Upper lobe of right lung (tissue), 1 donor: ENCODE results near the gene PDE4A. TPM values are rescaled to one million over a fixed set of nuclear protein-coding genes. Genes with fewer than 3 reads are reported as not detected.
"Not testable (repeated sequence)": the region's sequence is repeated elsewhere in the genome, so short reads cannot be mapped to it uniquely, and the experiment has no call there.

ENCODE experiments used
- ATAC-seq: fragments of 200-7000 bp; cut with Tn5 transposase; one replicate; pipeline ENCODE4 v1.9.1; 2020; ENCODE audit warnings: mild to moderate bottlenecking, moderate library complexity
- DNase-seq: peaks from one replicate; pipeline ENCODE4 v3.0.0-alpha.2; 2020
- H3K27ac ChIP-seq: fragments of 200-600 bp; one replicate; pipeline ENCODE4 v1.8.0; 2022
- H3K27me3 ChIP-seq: fragments of 200-600 bp; one replicate; pipeline ENCODE4 v1.8.0; 2022; ENCODE audit warnings: mild to moderate bottlenecking
- H3K36me3 ChIP-seq: fragments of 200-600 bp; one replicate; pipeline ENCODE4 v1.8.0; 2022
- H3K4me1 ChIP-seq: fragments of 200-600 bp; one replicate; pipeline ENCODE4 v1.8.0; 2022
- H3K4me3 ChIP-seq: fragments of 200-600 bp; one replicate; pipeline ENCODE4 v1.8.0; 2022; ENCODE audit warnings: mild to moderate bottlenecking
- H3K9me3 ChIP-seq: fragments of 200-600 bp; one replicate; pipeline ENCODE4 v1.8.0; 2022
- CTCF ChIP-seq: fragments of 200-600 bp; IDR thresholded peaks from one replicate; pipeline ENCODE4 v1.8.0; 2022; ENCODE audit warnings: antibody characterized with exemption
- intact Hi-C: fragments of 100-400 bp; cut with DNase I; formaldehyde crosslinking; loops from one replicate; pipeline ENCODE4 v1.11.0; 2022
- total RNA-seq: library from RNA; stranded (reverse); fragmentation: NEBNext Ultra II Directional; extraction: Animal tissue kit (Norgen Biotek cat#: 25700); gene quantifications from one replicate; pipeline ENCODE4 v1.2.1, GENCODE V29; 2021
- donor health status: DM: no; HTN: yes; CAD: no; lungs with severe emphysema.

PDE4A gene
- total RNA-seq, 1 donor from 2014 or later, result 35.5 TPM

GRCh38 chr19:10461047-10461949 lies 41.0 kb downstream of the PDE4A start:
- H3K27me3 ChIP-seq, result no peaks in the 10 kb centered on the region
- ATAC-seq (peak; percentile 97), DNase-seq (peak; percentile 95)
- intact Hi-C loops, result no loop called here
- no peak overlapping the region for H3K4me3 ChIP-seq
- peaks cover 53% of the 10 kb centered on the region for H3K36me3 ChIP-seq
- H3K27ac ChIP-seq, result no peak overlapping the region
- TF ChIP-seq CTCF, result no peak
- no peaks in the 10 kb centered on the region for H3K9me3 ChIP-seq
- peaks cover 6% of the 10 kb centered on the region for H3K4me1 ChIP-seq

GRCh38 chr19:10462042-10462441 lies 41.7 kb downstream of the PDE4A start:
- ATAC-seq, H3K4me1 ChIP-seq, H3K9me3 ChIP-seq, H3K27me3 ChIP-seq, H3K4me3 ChIP-seq, DNase-seq, H3K27ac ChIP-seq, intact Hi-C loops: not testable (repeated sequence)
- H3K36me3 ChIP-seq, result peaks cover 60% of the 10 kb centered on the region

DNA sequence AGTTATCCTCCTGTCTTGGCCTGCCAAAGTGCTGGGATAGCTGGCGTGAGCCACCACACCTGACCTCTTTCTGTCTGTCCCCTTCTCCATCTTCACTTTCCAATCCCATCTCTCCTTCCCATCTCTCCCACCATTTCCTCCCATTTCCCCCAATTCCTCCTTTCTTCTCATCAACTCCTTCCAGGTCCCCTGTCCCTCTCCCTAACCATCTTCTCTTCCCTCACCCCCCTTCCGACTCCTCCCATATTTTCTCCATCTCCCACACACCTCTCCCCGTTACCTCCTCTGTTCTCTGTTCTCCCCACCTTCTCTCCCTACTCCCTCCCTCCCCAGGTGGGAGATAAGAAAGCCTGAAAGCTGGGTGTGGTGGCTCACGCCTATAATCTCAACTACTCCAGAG lies 42.2 kb downstream of the PDE4A start:
- H3K9me3 ChIP-seq, result no peaks in the 10 kb centered on the region
- TF ChIP-seq CTCF, result no peak
- H3K4me1 ChIP-seq, result peaks cover 6% of the 10 kb centered on the region
- H3K36me3 ChIP-seq, result peaks cover 63% of the 10 kb centered on the region
- DNase-seq (no peak), ATAC-seq (no peak)
- H3K27me3 ChIP-seq, result no peaks in the 10 kb centered on the region
- no peak overlapping the region for H3K27ac ChIP-seq
- intact Hi-C loops, result no loop called here
- no peak overlapping the region for H3K4me3 ChIP-seq

DNA sequence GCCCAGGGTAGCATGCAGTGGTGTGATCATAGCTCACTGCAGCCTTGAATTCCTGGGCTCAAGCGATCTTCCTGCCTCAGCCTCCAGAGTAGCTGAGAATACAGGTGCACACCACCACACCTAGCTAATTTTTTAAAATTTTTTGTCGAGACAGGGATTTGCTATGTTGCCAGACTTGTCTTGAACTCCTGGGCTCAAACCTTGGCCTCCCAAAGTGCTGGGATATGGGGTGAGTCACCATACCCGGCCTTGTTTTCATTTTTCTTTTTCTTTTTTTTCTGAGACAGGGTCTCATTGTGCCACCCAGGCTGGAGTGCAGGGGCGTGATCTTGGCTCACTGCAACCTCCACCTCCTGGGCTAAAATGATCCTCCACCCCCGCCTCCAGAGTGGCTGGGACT lies 44.1 kb downstream of the PDE4A start:
- H3K27me3 ChIP-seq, result no peaks in the 10 kb centered on the region
- peaks cover 6% of the 10 kb centered on the region for H3K4me1 ChIP-seq
- TF ChIP-seq CTCF, result no peak
- intact Hi-C loops, result no loop called here
- no peak overlapping the region for H3K4me3 ChIP-seq
- DNase-seq (no peak), ATAC-seq (no peak)
- H3K36me3 ChIP-seq, result peaks cover 53% of the 10 kb centered on the region
- H3K9me3 ChIP-seq, result no peaks in the 10 kb centered on the region
- H3K27ac ChIP-seq, result no peak overlapping the region

DNA sequence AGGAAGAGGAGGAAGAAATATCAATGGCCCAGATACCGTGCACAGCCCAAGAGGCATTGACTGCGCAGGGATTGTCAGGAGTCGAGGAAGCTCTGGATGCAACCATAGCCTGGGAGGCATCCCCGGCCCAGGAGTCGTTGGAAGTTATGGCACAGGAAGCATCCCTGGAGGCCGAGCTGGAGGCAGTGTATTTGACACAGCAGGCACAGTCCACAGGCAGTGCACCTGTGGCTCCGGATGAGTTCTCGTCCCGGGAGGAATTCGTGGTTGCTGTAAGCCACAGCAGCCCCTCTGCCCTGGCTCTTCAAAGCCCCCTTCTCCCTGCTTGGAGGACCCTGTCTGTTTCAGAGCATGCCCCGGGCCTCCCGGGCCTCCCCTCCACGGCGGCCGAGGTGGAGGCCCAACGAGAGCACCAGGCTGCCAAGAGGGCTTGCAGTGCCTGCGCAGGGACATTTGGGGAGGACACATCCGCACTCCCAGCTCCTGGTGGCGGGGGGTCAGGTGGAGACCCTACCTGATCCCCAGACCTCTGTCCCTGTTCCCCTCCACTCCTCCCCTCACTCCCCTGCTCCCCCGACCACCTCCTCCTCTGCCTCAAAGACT lies 46.9 kb downstream of the PDE4A start:
- ATAC-seq, result no peak
- no peak for DNase-seq
- H3K9me3 ChIP-seq, result no peaks in the 10 kb centered on the region
- H3K4me3 ChIP-seq, result no peak overlapping the region
- no peaks in the 10 kb centered on the region for H3K27me3 ChIP-seq
- H3K27ac ChIP-seq, result no peak overlapping the region
- intact Hi-C loops, result no loop called here
- H3K36me3 ChIP-seq, result peaks cover 46% of the 10 kb centered on the region
- H3K4me1 ChIP-seq, result no peaks in the 10 kb centered on the region
- no peak for TF ChIP-seq CTCF

DNA sequence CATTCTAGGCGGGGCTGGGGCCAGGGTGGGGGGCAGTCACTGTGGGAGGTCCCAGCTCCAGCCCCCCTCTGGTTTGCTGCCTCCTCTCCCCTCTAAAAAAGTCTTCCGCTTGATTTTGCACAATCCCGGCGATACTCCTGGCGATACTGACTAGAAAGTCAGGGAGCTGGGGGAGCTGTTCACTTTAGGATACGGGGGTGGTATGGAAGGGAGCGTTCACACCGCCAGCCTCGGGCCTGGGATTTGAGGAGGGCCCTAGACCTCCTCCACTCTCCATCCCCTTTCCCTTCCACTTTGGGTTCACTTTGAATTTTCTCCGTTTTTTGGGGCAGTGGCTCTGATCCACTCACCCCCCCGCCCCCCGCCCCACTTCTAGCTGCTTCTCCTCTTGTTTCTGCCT lies 47.8 kb downstream of the PDE4A start:
- Histone ChIP-seq H3K4me1 (no peaks in the 10 kb centered on the region), H3K27me3 (no peaks in the 10 kb centered on the region), H3K9me3 (no peaks in the 10 kb centered on the region), H3K27ac (no peak overlapping the region), H3K36me3 (peaks cover 37% of the 10 kb centered on the region), H3K4me3 (no peak overlapping the region)
- TF ChIP-seq CTCF, result no peak
- intact Hi-C loops, result no loop called here
- ATAC-seq (no peak), DNase-seq (no peak)
